IPS DF 4.7 (cell line): ENCODE measurements around the gene NFIA.

Experiments used
- DNase-seq: peaks from one replicate; pipeline ENCODE4 v3.0.0-alpha.2; 2013; ENCODE audit warnings: low spot score; ENCODE audit errors: extremely low read depth

NFIA gene

GRCh38 chr1:61482170-61482734, 399.9 kb downstream of the NFIA start:
- no peak for DNase-seq

GRCh38 chr1:61486783-61487536, 404.6 kb downstream of the NFIA start:
- DNase-seq: no peak

- no peak for DNase-seq
Observed at GRCh38 chr1:61487801-61488200, 405.4 kb downstream of the NFIA start.

GRCh38 chr1:61490924-61491323, 408.6 kb downstream of the NFIA start:
- DNase-seq: no peak

- DNase-seq: no peak
Observed at GRCh38 chr1:61491497-61491896, 409.1 kb downstream of the NFIA start.

GRCh38 chr1:61494000-61494399, 411.6 kb downstream of the NFIA start:
- DNase-seq: no peak

GRCh38 chr1:61496501-61496900, 414.1 kb downstream of the NFIA start:
- no peak for DNase-seq

GRCh38 chr1:61497013-61497412, 414.7 kb downstream of the NFIA start:
- DNase-seq: no peak

- DNase-seq: no peak
Observed at GRCh38 chr1:61498342-61498741, 416.0 kb downstream of the NFIA start.

- no peak for DNase-seq
Observed at GRCh38 chr1:61501971-61502916, 419.9 kb downstream of the NFIA start.

- DNase-seq: no peak
Observed at GRCh38 chr1:61504305-61504704, 421.9 kb downstream of the NFIA start.

- DNase-seq: no peak
Observed at GRCh38 chr1:61504852-61505390, 422.6 kb downstream of the NFIA start.

- DNase-seq: no peak
Observed at GRCh38 chr1:61506236-61506635, 423.9 kb downstream of the NFIA start.

GRCh38 chr1:61506944-61507500, 424.7 kb downstream of the NFIA start:
- no peak for DNase-seq
